DND-41 (cell line): ENCODE results near the gene CTSO.

Experiments used
- ATAC-seq: fragments of 200-7000 bp; cut with Tn5 transposase; 3 replicates; pipeline ENCODE4 v1.9.1; 2021; ENCODE audit warnings: low read depth; ENCODE audit not compliant: insufficient read depth
- DNase-seq: peaks from one replicate; pipeline ENCODE4 v3.0.0-alpha.2; 2020
- H2AFZ ChIP-seq: 2 replicates; pipeline ENCODE4 v1.6.0; 2012; ENCODE audit warnings: low read depth, low read length
- H3K27ac ChIP-seq: 2 replicates; pipeline ENCODE4 v1.5.1; 2012; ENCODE audit warnings: low read length, inconsistent platforms
- H3K27me3 ChIP-seq: fragments of 200-600 bp; sonication (generic); 2 replicates; pipeline ENCODE4 v1.6.0; 2012; ENCODE audit warnings: low read length, mild to moderate bottlenecking, inconsistent platforms; ENCODE audit not compliant: insufficient read depth, poor library complexity
- H3K36me3 ChIP-seq: 2 replicates; pipeline ENCODE4 v1.5.1; 2012; ENCODE audit warnings: low read length, inconsistent platforms; ENCODE audit not compliant: insufficient read depth
- H3K4me1 ChIP-seq: 2 replicates; pipeline ENCODE4 v1.5.1; 2012; ENCODE audit warnings: mild to moderate bottlenecking, low read length; ENCODE audit not compliant: insufficient read depth
- H3K4me2 ChIP-seq: 2 replicates; pipeline ENCODE4 v1.6.0; 2012; ENCODE audit warnings: mild to moderate bottlenecking, moderate library complexity, low read length, inconsistent platforms; ENCODE audit not compliant: insufficient read depth
- H3K4me3 ChIP-seq, 2 experiments: fragments of 200-600 bp in 1 of 2; shearing (Covaris generic) in 1 of 2; 2 replicates each; pipeline ENCODE4 v1.5.1; 2012 to 2016; ENCODE audit warnings: inconsistent platforms in 2 of 2, low read length in 2 of 2, mild to moderate bottlenecking in 2 of 2, low read depth in 1 of 2, moderate library complexity in 1 of 2
- H3K79me2 ChIP-seq: 2 replicates; pipeline ENCODE4 v1.6.0; 2012; ENCODE audit warnings: low read length, inconsistent platforms; ENCODE audit not compliant: insufficient read depth
- H3K9ac ChIP-seq: 2 replicates; pipeline ENCODE4 v1.6.0; 2012; ENCODE audit warnings: low read depth, mild to moderate bottlenecking, inconsistent platforms, low read length, moderate library complexity
- H3K9me3 ChIP-seq: 2 replicates; pipeline ENCODE4 v1.5.1; 2012; ENCODE audit warnings: low read length, moderate library complexity, mild to moderate bottlenecking, inconsistent platforms; ENCODE audit not compliant: insufficient read depth, severe bottlenecking
- H4K20me1 ChIP-seq: 2 replicates; pipeline ENCODE4 v1.6.0; 2012; ENCODE audit warnings: low read length; ENCODE audit not compliant: insufficient read depth
- EZH2 ChIP-seq: IDR thresholded peaks from 3 replicates; pipeline ENCODE4 v1.6.1; 2012; ENCODE audit warnings: borderline replicate concordance, low read depth, mild to moderate bottlenecking, moderate library complexity, low read length, inconsistent platforms; ENCODE audit not compliant: severe bottlenecking
- TF ChIP-seq, protein P1 (sequence below): IDR thresholded peaks from 2 replicates; pipeline ENCODE4 v1.5.1; 2012; ENCODE audit warnings: borderline replicate concordance, low read length, moderate library complexity, mild to moderate bottlenecking; ENCODE audit not compliant: poor library complexity, severe bottlenecking; ENCODE audit errors: extremely low read depth

Gene CTSO

DNA sequence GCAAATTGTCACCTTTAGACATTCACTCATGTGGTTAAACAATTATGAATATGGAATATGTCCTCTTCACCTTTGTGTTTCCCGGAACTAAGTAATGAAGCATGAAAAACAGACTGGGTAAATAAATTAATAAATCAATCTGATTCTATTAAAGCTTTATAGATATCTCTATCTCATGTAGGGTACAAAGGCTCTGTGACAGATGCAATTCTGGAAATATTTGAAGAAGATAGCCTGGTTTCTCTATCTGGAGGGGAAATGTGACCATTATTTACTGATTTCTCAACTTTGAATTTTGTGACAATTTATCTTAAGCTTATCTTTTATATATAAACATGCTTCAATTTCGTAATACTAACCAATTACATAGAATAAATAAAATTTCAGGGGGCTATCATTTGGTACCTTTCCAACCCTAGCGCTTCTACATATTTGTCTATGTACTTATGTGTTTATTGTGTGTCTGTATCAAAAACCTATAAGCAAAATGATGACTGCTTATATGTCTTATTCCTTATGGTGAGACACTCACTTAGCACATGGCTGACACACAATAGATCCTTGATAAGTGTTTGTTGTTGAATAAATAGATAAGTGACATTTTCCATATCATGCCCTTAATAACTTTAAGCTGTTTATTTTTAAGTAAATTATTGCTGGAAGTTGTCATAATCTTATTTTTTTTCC lies 9.9 kb downstream of the CTSO start:
- no peaks in the 10 kb centered on the region for H3K9me3 ChIP-seq
- H3K9ac ChIP-seq, result no peak overlapping the region
- no peak overlapping the region for H2AFZ ChIP-seq
- no peaks in the 10 kb centered on the region for H3K36me3 ChIP-seq
- H3K4me2 ChIP-seq, result no peak overlapping the region
- H3K27me3 ChIP-seq, result no peaks in the 10 kb centered on the region
- DNase-seq (no peak), ATAC-seq (no peak)
- no peak for TF ChIP-seq EZH2
- TF ChIP-seq, protein P1, sequence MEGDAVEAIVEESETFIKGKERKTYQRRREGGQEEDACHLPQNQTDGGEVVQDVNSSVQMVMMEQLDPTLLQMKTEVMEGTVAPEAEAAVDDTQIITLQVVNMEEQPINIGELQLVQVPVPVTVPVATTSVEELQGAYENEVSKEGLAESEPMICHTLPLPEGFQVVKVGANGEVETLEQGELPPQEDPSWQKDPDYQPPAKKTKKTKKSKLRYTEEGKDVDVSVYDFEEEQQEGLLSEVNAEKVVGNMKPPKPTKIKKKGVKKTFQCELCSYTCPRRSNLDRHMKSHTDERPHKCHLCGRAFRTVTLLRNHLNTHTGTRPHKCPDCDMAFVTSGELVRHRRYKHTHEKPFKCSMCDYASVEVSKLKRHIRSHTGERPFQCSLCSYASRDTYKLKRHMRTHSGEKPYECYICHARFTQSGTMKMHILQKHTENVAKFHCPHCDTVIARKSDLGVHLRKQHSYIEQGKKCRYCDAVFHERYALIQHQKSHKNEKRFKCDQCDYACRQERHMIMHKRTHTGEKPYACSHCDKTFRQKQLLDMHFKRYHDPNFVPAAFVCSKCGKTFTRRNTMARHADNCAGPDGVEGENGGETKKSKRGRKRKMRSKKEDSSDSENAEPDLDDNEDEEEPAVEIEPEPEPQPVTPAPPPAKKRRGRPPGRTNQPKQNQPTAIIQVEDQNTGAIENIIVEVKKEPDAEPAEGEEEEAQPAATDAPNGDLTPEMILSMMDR, result no peak
- no peak overlapping the region for H3K27ac ChIP-seq
- H3K4me1 ChIP-seq, result no peaks in the 10 kb centered on the region
- no peaks in the 10 kb centered on the region for H3K79me2 ChIP-seq
- no peaks in the 10 kb centered on the region for H4K20me1 ChIP-seq
- no peak overlapping the region for H3K4me3 ChIP-seq

DNA sequence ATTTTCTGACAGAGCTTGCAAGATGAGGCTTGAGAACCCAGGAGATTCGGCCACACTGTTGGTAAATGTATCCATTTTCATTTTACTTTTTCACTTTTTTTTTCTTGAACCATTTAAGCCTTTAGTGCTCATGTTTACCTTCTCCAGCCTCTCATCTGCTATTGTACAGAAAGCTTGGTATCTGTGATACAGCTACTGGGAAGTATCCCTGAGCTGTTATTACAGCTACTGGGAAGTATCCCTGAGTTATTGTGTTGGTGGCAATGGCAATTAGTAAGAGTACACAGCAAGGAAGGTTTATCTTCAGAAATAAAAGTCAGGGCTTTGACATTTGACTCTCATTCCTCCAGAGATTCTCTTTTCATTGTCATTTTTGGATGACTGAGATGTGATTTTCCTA lies 11.8 kb downstream of the CTSO start:
- Histone ChIP-seq H3K4me1 (no peaks in the 10 kb centered on the region), H3K79me2 (no peaks in the 10 kb centered on the region), H3K36me3 (no peaks in the 10 kb centered on the region), H3K27ac (no peak overlapping the region), H3K9ac (no peak overlapping the region), H3K27me3 (no peaks in the 10 kb centered on the region), H3K9me3 (no peaks in the 10 kb centered on the region), H3K4me2 (no peak overlapping the region), H3K4me3 (no peak overlapping the region), H4K20me1 (no peaks in the 10 kb centered on the region), H2AFZ (no peak overlapping the region)
- DNase-seq, result no peak
- no peak for ATAC-seq
- TF ChIP-seq, protein P1, result no peak
- TF ChIP-seq EZH2, result no peak

DNA sequence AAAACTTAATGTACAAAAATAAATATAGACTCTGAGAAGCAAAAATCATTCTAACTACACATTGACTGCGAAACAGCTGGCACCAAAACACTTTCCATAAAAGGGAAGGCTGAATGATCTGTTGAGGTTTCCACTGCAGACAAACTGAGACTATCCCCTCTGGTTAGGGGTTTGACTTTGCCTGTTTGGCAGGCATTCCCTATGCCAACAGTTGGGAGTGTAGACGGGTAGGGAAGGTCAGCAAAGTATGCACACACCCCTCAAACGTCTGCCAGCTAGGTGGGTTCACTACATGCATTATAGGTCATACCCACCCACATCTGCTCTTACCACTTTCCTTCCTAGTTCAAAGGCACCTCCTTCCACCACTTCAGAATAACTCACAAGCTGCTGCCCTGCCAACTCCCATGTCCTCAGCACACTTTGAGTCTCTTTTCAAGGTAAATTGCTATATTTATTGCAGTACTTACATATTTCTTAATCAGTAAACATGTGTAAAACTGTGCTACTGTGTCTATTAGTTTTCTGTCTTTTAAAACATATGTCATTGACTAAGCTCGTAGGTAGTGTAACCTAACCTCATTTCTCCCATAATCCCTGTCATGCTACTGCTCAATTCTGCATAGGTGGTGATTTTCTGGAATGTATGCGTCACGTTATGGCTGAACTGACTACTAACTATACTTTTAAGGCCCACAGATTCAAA lies 12.4 kb downstream of the CTSO start:
- TF ChIP-seq EZH2, result no peak
- TF ChIP-seq, protein P1, result no peak
- no peaks in the 10 kb centered on the region for H3K79me2 ChIP-seq
- DNase-seq, result no peak

More for the DNA sequence above, 12.4 kb downstream of the CTSO start:
- Histone ChIP-seq H2AFZ (no peak overlapping the region), H3K4me1 (no peaks in the 10 kb centered on the region), H3K9me3 (no peaks in the 10 kb centered on the region), H3K27ac (no peak overlapping the region), H4K20me1 (no peaks in the 10 kb centered on the region), H3K36me3 (no peaks in the 10 kb centered on the region), H3K4me3 (no peak overlapping the region), H3K27me3 (no peaks in the 10 kb centered on the region), H3K9ac (no peak overlapping the region), H3K4me2 (no peak overlapping the region)
- no peak for ATAC-seq
